AG04450 (cell line): Measurements from ENCODE around the gene ITGB3. TPM values are rescaled to one million over a fixed set of nuclear protein-coding genes. Genes with fewer than 3 reads are reported as not detected.

Experiments used
- CTCF ChIA-PET: fragments of 300-600, 350-600 bp; formaldehyde crosslinking; extraction: SDS; loops from one replicate; lab custom pipeline; 2022; ENCODE audit warnings: antibody characterized with exemption, inconsistent platforms; lab: Charles Lee
- POLR2A ChIA-PET: fragments of 350-600 bp; formaldehyde crosslinking; extraction: SDS; loops from one replicate; lab custom pipeline; 2021; ENCODE audit warnings: antibody characterized with exemption, inconsistent platforms; lab: Yijun Ruan, JAX
- DNase-seq: peaks from one replicate; pipeline ENCODE4 v3.0.0-alpha.2; 2011; ENCODE audit warnings: low read depth, low spot score
- H3K27ac ChIP-seq: one replicate; pipeline ENCODE4 v1.5.1; 2012; ENCODE audit warnings: low read depth, low read length, control low read depth
- H3K27me3 ChIP-seq: one replicate; pipeline ENCODE4 v1.6.0; 2012; ENCODE audit warnings: low read length; ENCODE audit not compliant: control insufficient read depth, insufficient read depth
- H3K4me3 ChIP-seq: 2 replicates; pipeline ENCODE4 v1.5.1; 2011; ENCODE audit warnings: mild to moderate bottlenecking, low read depth, low read length, control low read depth
- H3K9me3 ChIP-seq: 2 replicates; pipeline ENCODE4 v1.5.1; 2012; ENCODE audit warnings: low read length; ENCODE audit not compliant: control insufficient read depth, insufficient read depth
- CTCF ChIP-seq: IDR thresholded peaks from 2 replicates; pipeline ENCODE4 v1.5.1; 2011; ENCODE audit warnings: low read depth, low read length, control low read depth, inconsistent platforms
- polyA plus RNA-seq: library from polyadenylated mRNA; depleted of rRNA; stranded (reverse); fragments of >200 nt; gene quantifications from 2 replicates; pipeline ENCODE4 v1.2.3, GENCODE V29; 2011

The ITGB3 gene
- polyA plus RNA-seq, 1 experiment, result 26.2 TPM

GRCh38 chr17:47242648-47243047 lies 11.0 kb upstream of the ITGB3 start:
- no peak for TF ChIP-seq CTCF
- Histone ChIP-seq H3K4me3 (no peak overlapping the region), H3K9me3 (peaks cover 10% of the 10 kb centered on the region), H3K27me3 (no peaks in the 10 kb centered on the region), H3K27ac (no peak overlapping the region)
- no peak for DNase-seq
- ChIA-PET CTCF (interaction anchor here (0.6 to 1.4 kb wide), 2 partner anchors 10 to 13 kb away, joined by 3 to 6 read pairs; no protein-coding TSS in a partner anchor), POLR2A (interaction anchor here (1.0 kb wide), 1 partner anchor 9 kb away, joined by 3 read pairs; no protein-coding TSS in a partner anchor)

- POLR2A ChIA-PET, result no interaction called here
- TF ChIP-seq CTCF, result no peak
- no peak for DNase-seq
- Histone ChIP-seq H3K27ac (no peak overlapping the region), H3K9me3 (no peaks in the 10 kb centered on the region), H3K4me3 (no peak overlapping the region), H3K27me3 (no peaks in the 10 kb centered on the region)
- CTCF ChIA-PET, result interaction anchor here (0.7 to 0.8 kb wide), 2 partner anchors 14 to 15 kb away, joined by 3 read pairs; no protein-coding TSS in a partner anchor
Measured at GRCh38 chr17:47243737-47244598, 9.7 kb upstream of the ITGB3 start.

- Histone ChIP-seq H3K4me3 (no peak overlapping the region), H3K9me3 (no peaks in the 10 kb centered on the region), H3K27me3 (no peaks in the 10 kb centered on the region), H3K27ac (peak overlapping the region; percentile 31)
- ChIA-PET CTCF (no interaction called here), POLR2A (no interaction called here)
- no peak for DNase-seq
- TF ChIP-seq CTCF, result no peak
Measured at GRCh38 chr17:47244697-47245096, 8.9 kb upstream of the ITGB3 start.

- H3K27me3 ChIP-seq, result no peaks in the 10 kb centered on the region
- ChIA-PET CTCF (interaction anchor here (0.6 to 1.6 kb wide), 2 partner anchors 67 to 69 kb away, joined by 3 read pairs; no protein-coding TSS in a partner anchor), POLR2A (interaction anchor here (0.6 kb wide), 1 partner anchor 19 kb away, joined by 3 read pairs; no protein-coding TSS in a partner anchor)
- H3K4me3 ChIP-seq, result no peak overlapping the region
- DNase-seq, result no peak
- no peaks in the 10 kb centered on the region for H3K9me3 ChIP-seq
- TF ChIP-seq CTCF, result no peak
- H3K27ac ChIP-seq, result no peak overlapping the region
Measured at GRCh38 chr17:47246120-47246519, 7.5 kb upstream of the ITGB3 start.

- ChIA-PET CTCF (no interaction called here), POLR2A (no interaction called here)
- Histone ChIP-seq H3K9me3 (no peaks in the 10 kb centered on the region; the same call in 1 of the 2 replicates), H3K4me3 (no peak overlapping the region), H3K27ac (no peak overlapping the region), H3K27me3 (no peaks in the 10 kb centered on the region)
- no peak for TF ChIP-seq CTCF
- no peak for DNase-seq
Measured at GRCh38 chr17:47250855-47251254, 2.8 kb upstream of the ITGB3 start.
